GM12878 (cell line): ENCODE data around the gene LSMEM2. TPM values are rescaled to one million over a fixed set of nuclear protein-coding genes. Genes with fewer than 3 reads are reported as not detected.

Source experiments
- ATAC-seq: fragments of 200-7000 bp; cut with Tn5 transposase; 3 replicates; pipeline ENCODE4 v1.9.1; 2020; ENCODE audit warnings: mild to moderate bottlenecking, moderate library complexity
- BruUV-seq: library from RNA; stranded (reverse); fragments of 400-500 nt; replicated peaks from 2 replicates; lab custom pipeline; 2021; lab: Mats Ljungman, UMichigan
- CTCF ChIA-PET: fragments of 300-600 bp; sonication (Branson Sonifier 250); formaldehyde crosslinking; extraction: SDS; loops from one replicate; lab custom pipeline; 2021; ENCODE audit warnings: inconsistent platforms; lab: Yijun Ruan, JAX
- POLR2A ChIA-PET: fragments of 350-600 bp; formaldehyde crosslinking; extraction: SDS; loops from one replicate; lab custom pipeline; 2021; ENCODE audit warnings: inconsistent platforms; lab: Charles Lee
- RAD21 ChIA-PET: fragments of 300-600 bp; sonication (Branson Sonifier 250); formaldehyde crosslinking; loops from one replicate; lab custom pipeline; 2023; ENCODE audit warnings: antibody characterized with exemption; ENCODE audit not compliant: unreplicated experiment; lab: Charles Lee
- SMC1A ChIA-PET: fragments of 300-600 bp; sonication (Branson Sonifier 250); formaldehyde crosslinking; loops from one replicate; lab custom pipeline; 2023; ENCODE audit not compliant: unreplicated experiment, uncharacterized antibody; lab: Charles Lee
- DNase-seq: peaks from one replicate; pipeline ENCODE4 v3.0.0-alpha.2; 2011; ENCODE audit warnings: low read depth, low spot score
- FAIRE-seq: peaks from 3 replicates; lab custom pipeline; 2011; peaks lifted over from hg19 to GRCh38; lab: Jason Lieb, UNC
- H2AFZ ChIP-seq: 2 replicates; pipeline ENCODE4 v1.6.0; 2011; ENCODE audit warnings: low read depth, low read length, control low read depth; ENCODE audit not compliant: control insufficient read depth
- H3K27ac ChIP-seq: 2 replicates; pipeline ENCODE4 v1.5.1; 2011; ENCODE audit warnings: control low read depth; ENCODE audit not compliant: control insufficient read depth, insufficient read depth
- H3K27me3 ChIP-seq, 2 experiments: replicated peaks in 1 of 2; 2 replicates each; pipeline versions ENCODE4 v1.6.0 to v1.6.1; 2011; ENCODE audit warnings: low read length in 1 of 2; ENCODE audit not compliant: control insufficient read depth in 2 of 2, insufficient read depth in 2 of 2
- H3K36me3 ChIP-seq, 2 experiments: 2 replicates each; pipeline ENCODE4 v1.5.1; 2011; ENCODE audit warnings: low read length in 1 of 2; ENCODE audit not compliant: control insufficient read depth in 2 of 2, insufficient read depth in 2 of 2
- H3K4me1 ChIP-seq: 2 replicates; pipeline ENCODE4 v1.6.1; 2011; ENCODE audit warnings: mild to moderate bottlenecking, low read length, moderate library complexity, mixed read lengths; ENCODE audit not compliant: control insufficient read depth, insufficient read depth
- H3K4me2 ChIP-seq: 2 replicates; pipeline ENCODE4 v1.6.0; 2011; ENCODE audit warnings: control low read depth; ENCODE audit not compliant: control insufficient read depth, insufficient read depth
- H3K4me3 ChIP-seq: fragments of 200-600 bp; sonication (generic); 2 replicates; pipeline ENCODE4 v1.5.1; 2016
- H3K79me2 ChIP-seq: 2 replicates; pipeline ENCODE4 v1.6.0; 2011; ENCODE audit warnings: low read length; ENCODE audit not compliant: control insufficient read depth, insufficient read depth
- H3K9ac ChIP-seq: 2 replicates; pipeline ENCODE4 v1.8.0; 2011; ENCODE audit warnings: low read length, control low read depth, mixed read lengths; ENCODE audit not compliant: control insufficient read depth, insufficient read depth
- H3K9me3 ChIP-seq: replicated peaks from 3 replicates; pipeline ENCODE4 v1.5.1; 2011; ENCODE audit warnings: mild to moderate bottlenecking, low read length; ENCODE audit not compliant: control insufficient read depth, insufficient read depth
- H4K20me1 ChIP-seq: 2 replicates; pipeline ENCODE4 v1.6.0; 2011; ENCODE audit not compliant: control insufficient read depth, insufficient read depth
- BACH1 ChIP-seq: fragments of 450-650 bp; IDR thresholded peaks from 2 replicates; pipeline ENCODE4 v1.6.1; 2017; ENCODE audit warnings: mild to moderate bottlenecking, borderline replicate concordance
- CBX3 ChIP-seq: fragments of 200-600 bp; sonication (generic); IDR thresholded peaks from 2 replicates; pipeline ENCODE4 v1.6.1; 2016; ENCODE audit warnings: low read depth, borderline replicate concordance
- CBX5 ChIP-seq: sonication (generic); IDR thresholded peaks from 2 replicates; pipeline ENCODE4 v1.6.1; 2016; ENCODE audit warnings: low read depth, moderate library complexity, mild to moderate bottlenecking, inconsistent platforms
- CREM ChIP-seq: IDR thresholded peaks from 2 replicates; pipeline ENCODE4 v1.6.1; 2014; ENCODE audit warnings: antibody characterized with exemption, low read depth
- ESRRA ChIP-seq: IDR thresholded peaks from 2 replicates; pipeline ENCODE4 v1.6.1; 2012; ENCODE audit warnings: mild to moderate bottlenecking, low read length, improper control_type of control experiment
- IKZF2 ChIP-seq, 2 experiments: fragments of 450-650 bp; IDR thresholded peaks; 2 replicates each; pipeline ENCODE4 v1.6.1; 2017; ENCODE audit warnings: mild to moderate bottlenecking in 2 of 2, moderate library complexity in 2 of 2
- MYB ChIP-seq: fragments of 150-350 bp; IDR thresholded peaks from 2 replicates; pipeline ENCODE4 v1.6.1; 2014; ENCODE audit warnings: mild to moderate bottlenecking, low read depth, low read length, borderline replicate concordance
- PBX3 ChIP-seq: IDR thresholded peaks from 2 replicates; pipeline ENCODE4 v1.6.1; 2011; ENCODE audit warnings: mild to moderate bottlenecking, low read depth, low read length, moderate library complexity; ENCODE audit not compliant: insufficient replicate concordance
- RUNX3 ChIP-seq: IDR thresholded peaks from 2 replicates; pipeline ENCODE4 v1.6.1; 2012; ENCODE audit warnings: low read length, inconsistent platforms
- SIN3A ChIP-seq: IDR thresholded peaks from 2 replicates; pipeline ENCODE4 v1.6.1; 2012; ENCODE audit warnings: low read depth, low read length, improper control_type of control experiment
- SUZ12 ChIP-seq: fragments of 200-600 bp; sonication (generic); IDR thresholded peaks from one replicate; pipeline ENCODE4 v1.6.1; 2018; ENCODE audit warnings: antibody characterized with exemption, mild to moderate bottlenecking; ENCODE audit not compliant: unreplicated experiment
- TARDBP ChIP-seq: IDR thresholded peaks from 2 replicates; pipeline ENCODE4 v1.6.1; 2016; ENCODE audit warnings: borderline replicate concordance
- WGBS: methylation state at CpG from one replicate; pipeline ENCODE4 v1.1.6; 2016; ENCODE audit warnings: low lambda C conversion rate; ENCODE audit not compliant: insufficient replicate concordance, insufficient coverage; ENCODE audit errors: missing lambda C conversion rate; 5-methylcytosine and 5-hydroxymethylcytosine counted together
- in situ Hi-C: fragments of 300-500 bp; cut with MboI; formaldehyde crosslinking; loops from 9 replicates; pipeline ENCODE4 v1.14.3; 2018; ENCODE audit warnings: mixed read lengths
- intact Hi-C: fragments of 100-400 bp; cut with micrococcal nuclease; formaldehyde crosslinking; loops from one replicate; pipeline ENCODE4 v1.14.2; 2022; ENCODE audit not compliant: unreplicated experiment
- polyA plus RNA-seq, 11 experiments: library from polyadenylated mRNA; depleted of rRNA in 4 of 11; unstranded in 6 of 11; stranded (reverse) in 5 of 11; fragments of >200 nt; fragmentation: Nextera tagmentation in 4 of 11; fragmentation: Illumina TruSeq in 1 of 11; extraction: Ambion mirVana in 4 of 11; extraction: Trizol in 1 of 11; gene quantifications; 1 replicate in 1 of 11; 2 replicates in 10 of 11; pipeline versions ENCODE4 v1.2.1 to v1.2.3, GENCODE V29; 2011 to 2016; ENCODE audit warnings: inconsistent platforms in 2 of 11, missing spikeins in 2 of 11, low read depth in 1 of 11
- total RNA-seq, 4 experiments: library from RNA; depleted of rRNA in 3 of 4; stranded (reverse); fragments of >200 nt in 3 of 4; fragmentation: Illumina TruSeq in 1 of 4; extraction: Trizol in 1 of 4; gene quantifications; 2 replicates each; pipeline versions ENCODE4 v1.2.1 to v1.2.3, GENCODE V29; 2013 to 2021
- TF ChIP-seq, protein P1 (sequence below): IDR thresholded peaks from 2 replicates; pipeline ENCODE4 v1.6.1; 2012; ENCODE audit warnings: mild to moderate bottlenecking, low read depth, low read length

Gene LSMEM2
- total and polyA plus RNA-seq, 10 of the 15 experiments (the other 5 are each of a cell fraction or from before 2014, with no cell fraction given): 0.17 TPM; not detected in 9

DNA sequence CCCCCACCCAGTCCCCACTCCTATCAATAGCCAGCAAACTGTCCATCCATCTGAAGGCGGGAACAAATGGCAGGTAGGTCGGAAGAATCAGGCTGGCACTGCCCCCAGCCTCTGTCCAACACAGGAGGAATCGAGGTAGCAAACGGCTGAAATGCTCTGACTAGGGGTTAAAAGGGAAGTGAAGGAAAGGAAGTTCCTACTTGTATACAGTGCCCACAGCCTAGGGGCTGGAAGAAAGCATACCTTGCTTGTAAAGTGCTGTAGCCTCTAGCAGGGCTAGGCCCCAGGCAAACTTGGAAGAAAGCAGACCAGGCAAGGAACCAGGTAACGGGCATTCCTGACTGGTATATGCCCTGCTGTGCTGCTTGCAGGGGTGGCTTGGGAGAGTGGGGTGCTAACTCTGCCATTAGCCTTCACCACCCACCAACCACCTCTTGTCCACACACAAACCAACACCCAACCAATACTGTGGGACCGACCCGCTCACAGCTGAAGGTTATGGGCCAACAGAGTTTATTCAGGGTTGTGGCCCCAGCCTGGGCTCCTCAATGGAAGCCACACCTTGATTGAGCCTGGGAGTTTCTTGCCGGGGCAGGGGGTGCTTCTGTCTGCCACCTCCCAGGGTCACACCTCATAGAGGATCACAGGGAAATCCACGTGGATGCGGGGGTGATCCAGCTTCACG, 46.8 kb downstream of the LSMEM2 start:
- BruUV-seq: no TSS peak
- FAIRE-seq: no peak
- 75% methylated on average over 11 of the region's 11 CpGs for WGBS

More for the DNA sequence above, 46.8 kb downstream of the LSMEM2 start:
- Histone ChIP-seq H3K4me3 (no peak overlapping the region), H3K79me2 (peaks cover 16% of the 10 kb centered on the region), H3K27ac (no peak overlapping the region), H3K9ac (no peak overlapping the region), H2AFZ (no peak overlapping the region), H3K36me3 (peaks cover 10 to 12% of the 10 kb centered on the region in 2 experiments), H3K9me3 (no peaks in the 10 kb centered on the region), H3K4me2 (no peak overlapping the region), H3K4me1 (peaks cover 9% of the 10 kb centered on the region), H3K27me3 (no peaks in the 10 kb centered on the region), H4K20me1 (no peaks in the 10 kb centered on the region)
- in situ Hi-C loops (no loop called here), intact Hi-C loops (no loop called here)
- RAD21 ChIA-PET: interaction anchor here (2.3 to 3.4 kb wide), 2 partner anchors 11 to 33 kb away, joined by 6 to 21 read pairs; partner anchors contain the start of gene IFRD2
- POLR2A ChIA-PET: no interaction called here
- CTCF ChIA-PET: interaction anchor here (0.7 to 5.1 kb wide), 6 partner anchors 11 to 123 kb away, joined by 3 to 72 read pairs (median 9); partner anchors contain the start of genes HYAL1, HYAL3, NAA80 and RASSF1
- no peak for ATAC-seq
- DNase-seq: no peak
- TF ChIP-seq PBX3: no peak
- no peak for TF ChIP-seq ESRRA
- TF ChIP-seq, protein P1, sequence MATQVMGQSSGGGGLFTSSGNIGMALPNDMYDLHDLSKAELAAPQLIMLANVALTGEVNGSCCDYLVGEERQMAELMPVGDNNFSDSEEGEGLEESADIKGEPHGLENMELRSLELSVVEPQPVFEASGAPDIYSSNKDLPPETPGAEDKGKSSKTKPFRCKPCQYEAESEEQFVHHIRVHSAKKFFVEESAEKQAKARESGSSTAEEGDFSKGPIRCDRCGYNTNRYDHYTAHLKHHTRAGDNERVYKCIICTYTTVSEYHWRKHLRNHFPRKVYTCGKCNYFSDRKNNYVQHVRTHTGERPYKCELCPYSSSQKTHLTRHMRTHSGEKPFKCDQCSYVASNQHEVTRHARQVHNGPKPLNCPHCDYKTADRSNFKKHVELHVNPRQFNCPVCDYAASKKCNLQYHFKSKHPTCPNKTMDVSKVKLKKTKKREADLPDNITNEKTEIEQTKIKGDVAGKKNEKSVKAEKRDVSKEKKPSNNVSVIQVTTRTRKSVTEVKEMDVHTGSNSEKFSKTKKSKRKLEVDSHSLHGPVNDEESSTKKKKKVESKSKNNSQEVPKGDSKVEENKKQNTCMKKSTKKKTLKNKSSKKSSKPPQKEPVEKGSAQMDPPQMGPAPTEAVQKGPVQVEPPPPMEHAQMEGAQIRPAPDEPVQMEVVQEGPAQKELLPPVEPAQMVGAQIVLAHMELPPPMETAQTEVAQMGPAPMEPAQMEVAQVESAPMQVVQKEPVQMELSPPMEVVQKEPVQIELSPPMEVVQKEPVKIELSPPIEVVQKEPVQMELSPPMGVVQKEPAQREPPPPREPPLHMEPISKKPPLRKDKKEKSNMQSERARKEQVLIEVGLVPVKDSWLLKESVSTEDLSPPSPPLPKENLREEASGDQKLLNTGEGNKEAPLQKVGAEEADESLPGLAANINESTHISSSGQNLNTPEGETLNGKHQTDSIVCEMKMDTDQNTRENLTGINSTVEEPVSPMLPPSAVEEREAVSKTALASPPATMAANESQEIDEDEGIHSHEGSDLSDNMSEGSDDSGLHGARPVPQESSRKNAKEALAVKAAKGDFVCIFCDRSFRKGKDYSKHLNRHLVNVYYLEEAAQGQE: no peak
- no peak for TF ChIP-seq CBX5
- TF ChIP-seq SIN3A: no peak
- no peak for TF ChIP-seq IKZF2 (IDR thresholded peaks at IDR 0.05)
- TF ChIP-seq TARDBP: no peak
- no peak for TF ChIP-seq RUNX3
- TF ChIP-seq CBX3: no peak
- TF ChIP-seq CREM: no peak
- no peak for TF ChIP-seq MYB
- TF ChIP-seq BACH1: no peak
- no peak for TF ChIP-seq SUZ12
- SMC1A ChIA-PET: no interaction called here
